ENCODE measurements around the gene DNAI2. TPM values are rescaled to one million over a fixed set of nuclear protein-coding genes. Genes with fewer than 3 reads are reported as not detected.
A peak's percentile ranks its signal among the peaks of the same experiment; 100 is the strongest.
"Not testable (repeated sequence)": the region's sequence is repeated elsewhere in the genome, so short reads cannot be mapped to it uniquely, and the experiment has no call there.

The DNAI2 gene
- total and polyA plus RNA-seq, 4 donors = 0.69 to 7.4 (median 5.9) TPM

DNA sequence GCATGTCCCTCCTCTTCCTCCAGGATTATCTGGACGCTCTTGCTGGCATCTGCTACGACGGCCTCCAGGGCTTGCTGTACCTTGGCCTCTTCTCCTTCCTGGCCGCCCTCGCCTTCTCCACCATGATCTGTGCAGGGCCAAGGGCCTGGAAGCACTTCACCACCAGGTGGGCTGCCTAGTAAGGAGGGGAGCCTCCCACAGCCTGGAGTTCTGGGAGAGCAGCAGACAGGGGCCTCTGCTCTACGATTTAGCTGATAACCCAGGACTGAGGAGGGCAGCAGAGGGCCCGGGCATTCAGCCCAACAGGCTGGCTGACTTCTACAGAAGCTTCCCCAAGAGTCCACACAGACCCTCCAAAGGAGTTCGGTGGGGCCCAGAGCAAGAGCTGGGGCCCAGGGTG is 21.8 kb upstream of the DNAI2 start:
- WGBS (ENCODE audit: insufficient coverage) = 87% methylated on average over 4 of the region's 8 CpGs
- H3K36me3 ChIP-seq (ENCODE audit: control insufficient read depth, insufficient read depth, low read length) = peaks cover 74% of the 10 kb centered on the region
- DNase-seq (ENCODE audit: low read depth in 4 of 6, low spot score in 6 of 6) = no peak
- H3K27me3 ChIP-seq (ENCODE audit: control insufficient read depth, insufficient read depth, low read length) = no peaks in the 10 kb centered on the region
- H3K4me3 ChIP-seq (ENCODE audit: low read depth, low read length) = no peak overlapping the region
- H3K4me1 ChIP-seq (ENCODE audit: control insufficient read depth, insufficient read depth, low read length) = peaks cover 20% of the 10 kb centered on the region
- H3K9me3 ChIP-seq (ENCODE audit: control insufficient read depth, insufficient read depth, low read length) = no peaks in the 10 kb centered on the region
- H3K27ac ChIP-seq (ENCODE audit: low read depth, low read length) = no peak overlapping the region

DNA sequence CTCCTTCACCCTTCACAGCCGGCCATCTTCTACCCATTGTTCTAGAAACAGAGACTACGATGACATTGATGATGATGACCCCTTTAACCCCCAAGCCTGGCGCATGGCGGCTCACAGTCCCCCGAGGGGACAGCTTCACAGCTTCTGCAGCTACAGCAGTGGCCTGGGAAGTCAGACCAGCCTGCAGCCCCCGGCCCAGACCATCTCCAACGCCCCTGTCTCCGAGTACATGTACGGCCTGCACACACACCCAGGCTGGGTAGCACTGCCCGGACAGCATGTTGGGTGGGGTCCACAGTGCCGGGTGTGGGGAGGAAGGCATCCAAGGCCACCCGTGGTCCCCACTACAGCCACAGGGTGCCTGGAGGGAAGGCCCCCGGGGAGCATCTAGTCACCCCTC is 21.0 kb upstream of the DNAI2 start:
- 80% methylated on average over 12 of the region's 13 CpGs for WGBS (ENCODE audit: insufficient coverage)

DNA sequence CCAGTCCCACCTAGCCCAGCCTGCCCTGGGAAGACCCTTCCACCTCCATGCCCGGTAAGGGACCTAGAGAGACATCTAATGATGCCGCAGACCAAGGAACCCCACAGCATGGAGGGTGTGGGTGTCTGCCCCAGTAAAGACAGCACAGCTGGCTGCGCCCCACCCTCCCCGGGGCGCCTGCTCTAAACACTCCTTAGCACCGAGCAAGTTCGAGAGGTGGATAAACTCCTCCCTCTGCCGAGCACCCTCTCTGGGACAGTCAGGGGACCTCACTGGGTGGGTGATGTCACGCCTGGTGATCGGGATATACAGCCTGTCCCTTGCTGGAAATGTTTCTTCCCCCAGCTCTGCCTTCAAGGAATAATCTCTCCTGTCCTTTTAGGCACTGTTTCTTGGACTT is 16.7 kb upstream of the DNAI2 start:
- no peak overlapping the region for H3K27ac ChIP-seq (ENCODE audit: low read depth, low read length)
- H3K9me3 ChIP-seq (ENCODE audit: control insufficient read depth, insufficient read depth, low read length) = no peaks in the 10 kb centered on the region
- peaks cover 18% of the 10 kb centered on the region for H3K4me1 ChIP-seq (ENCODE audit: control insufficient read depth, insufficient read depth, low read length)
- no peak for DNase-seq (ENCODE audit: low read depth in 4 of 6, low spot score in 6 of 6)
- H3K4me3 ChIP-seq (ENCODE audit: low read depth, low read length) = no peak overlapping the region
- 85% methylated on average over 8 of the region's 10 CpGs for WGBS (ENCODE audit: insufficient coverage)
- no peaks in the 10 kb centered on the region for H3K27me3 ChIP-seq (ENCODE audit: control insufficient read depth, insufficient read depth, low read length)
- H3K36me3 ChIP-seq (ENCODE audit: control insufficient read depth, insufficient read depth, low read length) = peaks cover 46% of the 10 kb centered on the region

More for the DNA sequence above, 21.0 kb upstream of the DNAI2 start:
- DNase-seq (ENCODE audit: low read depth in 4 of 6, low spot score in 6 of 6) = no peak
- peaks cover 20% of the 10 kb centered on the region for H3K4me1 ChIP-seq (ENCODE audit: control insufficient read depth, insufficient read depth, low read length)
- H3K27me3 ChIP-seq (ENCODE audit: control insufficient read depth, insufficient read depth, low read length) = no peaks in the 10 kb centered on the region
- no peak overlapping the region for H3K4me3 ChIP-seq (ENCODE audit: low read depth, low read length)
- H3K36me3 ChIP-seq (ENCODE audit: control insufficient read depth, insufficient read depth, low read length) = peaks cover 68% of the 10 kb centered on the region
- H3K27ac ChIP-seq (ENCODE audit: low read depth, low read length) = no peak overlapping the region
- no peaks in the 10 kb centered on the region for H3K9me3 ChIP-seq (ENCODE audit: control insufficient read depth, insufficient read depth, low read length)

DNA sequence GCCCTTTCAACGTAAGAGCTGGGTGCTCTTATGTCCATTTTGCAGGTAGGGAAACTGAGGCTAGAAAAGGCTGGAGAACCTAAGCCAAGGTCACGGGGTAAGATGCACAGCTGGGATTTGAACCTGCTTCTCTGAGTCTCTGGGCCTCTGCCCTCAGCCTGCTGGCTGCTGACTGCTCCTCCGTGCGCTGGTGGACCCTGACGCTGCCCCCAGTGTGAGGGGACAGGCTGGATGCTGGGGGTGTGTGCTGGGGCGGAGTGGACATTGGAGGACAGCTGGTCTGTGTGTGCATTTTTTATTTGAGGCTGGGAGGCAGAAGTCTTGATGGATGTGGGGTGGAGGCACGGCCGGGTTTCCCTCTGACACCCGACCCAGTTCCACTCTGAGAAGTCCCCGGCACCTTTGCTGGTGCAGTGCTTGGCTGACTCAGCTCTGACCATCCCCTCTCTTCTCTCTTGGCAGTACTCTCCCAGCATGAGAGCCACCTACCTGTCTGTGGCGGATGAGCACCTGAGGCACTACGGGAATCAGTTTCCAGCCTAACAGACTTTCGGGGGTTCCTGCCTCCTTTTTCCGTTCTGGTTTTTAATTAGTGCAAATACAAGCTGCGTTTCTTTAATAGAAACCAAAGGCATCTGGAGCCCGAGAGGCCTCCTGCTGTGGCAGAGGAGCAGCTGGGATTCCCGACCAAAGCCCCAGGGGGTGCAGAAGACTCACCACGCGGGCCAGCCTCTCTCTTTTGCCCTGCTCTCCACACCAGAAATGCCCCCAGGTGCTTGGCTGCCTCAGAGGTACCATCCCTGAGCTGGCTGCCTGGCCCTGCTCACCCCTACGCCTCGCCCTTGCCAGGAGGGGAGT is 14.1 kb upstream of the DNAI2 start:
- 61% methylated on average over 16 of the region's 21 CpGs for WGBS (ENCODE audit: insufficient coverage)
- Histone ChIP-seq H3K27ac (ENCODE audit: low read depth, low read length) (no peak overlapping the region), H3K4me3 (ENCODE audit: low read depth, low read length) (no peak overlapping the region), H3K4me1 (ENCODE audit: control insufficient read depth, insufficient read depth, low read length) (peaks cover 18% of the 10 kb centered on the region), H3K9me3 (ENCODE audit: control insufficient read depth, insufficient read depth, low read length) (no peaks in the 10 kb centered on the region), H3K36me3 (ENCODE audit: control insufficient read depth, insufficient read depth, low read length) (peaks cover 32% of the 10 kb centered on the region), H3K27me3 (ENCODE audit: control insufficient read depth, insufficient read depth, low read length) (no peaks in the 10 kb centered on the region)
- peak in 1 of 6 donors; percentile 52 for DNase-seq (ENCODE audit: low read depth in 4 of 6, low spot score in 6 of 6)

DNA sequence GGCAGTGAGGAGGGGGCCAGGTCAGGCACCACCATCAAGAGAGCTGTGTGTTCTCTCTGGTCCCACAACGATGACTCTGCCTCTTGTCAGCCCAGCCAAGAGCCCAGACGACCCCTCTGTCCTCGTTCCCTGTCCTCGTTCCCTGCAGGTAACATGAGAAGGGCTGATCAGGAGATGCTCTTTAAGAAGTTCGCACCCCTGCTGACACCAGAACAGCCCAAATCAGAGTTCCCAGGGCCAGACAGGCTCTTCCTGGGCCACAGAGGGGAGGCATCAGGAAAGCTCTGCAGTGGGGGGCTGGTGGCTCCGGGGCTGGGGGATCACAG is 13.5 kb upstream of the DNAI2 start:
- WGBS (ENCODE audit: insufficient coverage) = 67% methylated on average over 6 of the region's 6 CpGs
- no peak overlapping the region for H3K27ac ChIP-seq (ENCODE audit: low read depth, low read length)

DNA sequence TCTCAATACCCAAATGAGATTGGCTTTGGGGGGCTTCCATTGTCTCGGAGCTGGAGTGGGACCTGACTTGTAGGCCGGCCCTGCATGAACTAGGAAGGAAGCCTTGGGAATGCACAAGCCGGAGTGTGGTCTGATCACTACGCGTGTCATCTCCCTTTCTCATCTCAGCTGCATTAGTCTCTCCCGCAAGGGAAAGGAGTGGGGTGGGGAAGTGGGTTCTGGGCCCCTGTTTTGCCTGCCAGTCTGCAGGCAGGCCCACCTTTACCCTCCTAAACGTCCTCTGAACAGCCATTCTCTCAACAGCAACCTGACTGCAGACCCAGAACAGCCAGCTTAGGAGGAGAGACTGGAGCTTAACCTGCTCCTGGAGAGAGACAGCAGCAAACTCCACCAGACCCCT is 11.4 kb upstream of the DNAI2 start:
- Histone ChIP-seq H3K36me3 (ENCODE audit: control insufficient read depth, insufficient read depth, low read length) (peaks cover 13% of the 10 kb centered on the region), H3K4me1 (ENCODE audit: control insufficient read depth, insufficient read depth, low read length) (peaks cover 18% of the 10 kb centered on the region), H3K27ac (ENCODE audit: low read depth, low read length) (no peak overlapping the region), H3K9me3 (ENCODE audit: control insufficient read depth, insufficient read depth, low read length) (no peaks in the 10 kb centered on the region), H3K27me3 (ENCODE audit: control insufficient read depth, insufficient read depth, low read length) (no peaks in the 10 kb centered on the region), H3K4me3 (ENCODE audit: low read depth, low read length) (no peak overlapping the region)
- WGBS (ENCODE audit: insufficient coverage) = 100% methylated on average over 2 of the region's 7 CpGs
- DNase-seq (ENCODE audit: low read depth in 4 of 6, low spot score in 6 of 6) = no peak

More for the DNA sequence above, 13.5 kb upstream of the DNAI2 start:
- no peak overlapping the region for H3K4me3 ChIP-seq (ENCODE audit: low read depth, low read length)
- peaks cover 30% of the 10 kb centered on the region for H3K36me3 ChIP-seq (ENCODE audit: control insufficient read depth, insufficient read depth, low read length)
- H3K4me1 ChIP-seq (ENCODE audit: control insufficient read depth, insufficient read depth, low read length) = peaks cover 18% of the 10 kb centered on the region
- H3K9me3 ChIP-seq (ENCODE audit: control insufficient read depth, insufficient read depth, low read length) = no peaks in the 10 kb centered on the region
- no peak for DNase-seq (ENCODE audit: low read depth in 4 of 6, low spot score in 6 of 6)
- H3K27me3 ChIP-seq (ENCODE audit: control insufficient read depth, insufficient read depth, low read length) = no peaks in the 10 kb centered on the region

DNA sequence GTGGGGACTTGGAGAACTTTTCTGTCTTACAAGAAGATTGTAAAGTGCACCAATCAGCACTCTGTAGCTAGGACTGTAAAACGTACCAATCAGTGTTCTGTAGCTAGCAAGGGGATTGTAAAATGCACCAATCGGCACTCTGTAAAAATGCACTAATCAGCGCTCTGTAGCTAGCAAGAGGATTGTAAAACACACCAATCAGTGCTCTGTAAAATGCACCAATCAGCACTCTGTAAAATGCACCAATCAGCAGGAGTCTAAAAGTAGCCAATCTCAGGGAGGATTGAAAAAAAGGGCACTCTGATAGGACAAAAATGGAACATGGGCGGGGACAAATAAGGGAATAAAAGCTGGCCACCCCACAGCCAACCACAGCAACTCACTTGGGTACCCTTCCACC is 7.0 kb upstream of the DNAI2 start:
- not testable (repeated sequence) for H3K27me3 ChIP-seq (ENCODE audit: control insufficient read depth, insufficient read depth, low read length); H3K9me3 ChIP-seq (ENCODE audit: control insufficient read depth, insufficient read depth, low read length); H3K27ac ChIP-seq (ENCODE audit: low read depth, low read length); H3K4me3 ChIP-seq (ENCODE audit: low read depth, low read length); DNase-seq (ENCODE audit: low read depth in 4 of 6, low spot score in 6 of 6); H3K36me3 ChIP-seq (ENCODE audit: control insufficient read depth, insufficient read depth, low read length)
- H3K4me1 ChIP-seq (ENCODE audit: control insufficient read depth, insufficient read depth, low read length) = peaks cover 22% of the 10 kb centered on the region
- no CpG with 5 or more reads among the region's 4 CpGs for WGBS (ENCODE audit: insufficient coverage)

DNA sequence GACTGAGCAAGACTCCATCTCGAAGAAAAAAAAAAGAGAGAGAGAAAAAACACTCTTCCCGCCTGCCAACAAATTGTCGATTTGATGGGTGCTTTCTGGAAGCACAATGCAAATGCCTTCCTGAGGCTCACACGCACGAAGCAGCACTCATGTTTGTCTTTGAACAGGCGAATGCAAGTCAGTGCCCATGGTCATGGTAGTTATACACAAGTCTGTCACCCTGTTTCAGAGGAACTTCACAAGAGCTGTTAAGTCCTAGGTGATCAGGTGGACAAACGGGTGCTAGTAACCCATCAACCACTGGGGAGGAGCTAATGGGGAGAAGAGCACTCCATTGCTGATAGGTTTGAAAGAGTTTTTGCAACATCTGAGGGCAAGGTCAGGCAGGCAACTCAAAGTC is 6.5 kb upstream of the DNAI2 start:
- no peaks in the 10 kb centered on the region for H3K36me3 ChIP-seq (ENCODE audit: control insufficient read depth, insufficient read depth, low read length)
- H3K27ac ChIP-seq (ENCODE audit: low read depth, low read length) = no peak overlapping the region
- peaks cover 27% of the 10 kb centered on the region for H3K4me1 ChIP-seq (ENCODE audit: control insufficient read depth, insufficient read depth, low read length)
- no peak overlapping the region for H3K4me3 ChIP-seq (ENCODE audit: low read depth, low read length)
- no peaks in the 10 kb centered on the region for H3K27me3 ChIP-seq (ENCODE audit: control insufficient read depth, insufficient read depth, low read length)
- 66% methylated on average over 5 of the region's 7 CpGs for WGBS (ENCODE audit: insufficient coverage)
- no peak for DNase-seq (ENCODE audit: low read depth in 4 of 6, low spot score in 6 of 6)
- no peaks in the 10 kb centered on the region for H3K9me3 ChIP-seq (ENCODE audit: control insufficient read depth, insufficient read depth, low read length)

DNA sequence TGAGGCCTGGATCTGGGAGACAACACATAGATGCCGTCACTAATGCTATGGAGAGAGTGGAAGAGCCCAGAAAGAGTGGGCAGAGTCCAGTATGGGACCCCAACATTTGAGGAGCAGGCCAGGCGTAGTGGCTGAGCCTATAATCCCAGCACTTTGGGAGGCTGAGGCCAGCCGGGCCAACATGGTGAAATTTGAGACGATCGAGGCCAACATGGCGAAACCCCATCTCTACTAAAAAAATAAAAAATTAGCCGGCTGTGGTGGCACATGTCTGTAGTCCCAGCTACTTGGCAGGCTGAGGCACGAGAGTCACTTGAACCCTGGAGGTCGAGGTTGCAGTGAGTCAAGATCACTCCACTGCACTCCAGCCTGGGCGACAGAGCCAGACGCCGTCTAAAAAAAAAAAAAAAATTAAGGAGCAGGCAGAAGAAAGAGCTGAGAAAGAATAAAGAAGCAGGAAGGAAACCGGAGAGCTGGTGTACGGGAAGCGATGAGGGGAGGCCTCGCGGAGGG is 6.0 kb upstream of the DNAI2 start:
- 85% methylated on average over 17 of the region's 17 CpGs for WGBS (ENCODE audit: insufficient coverage)

DNA sequence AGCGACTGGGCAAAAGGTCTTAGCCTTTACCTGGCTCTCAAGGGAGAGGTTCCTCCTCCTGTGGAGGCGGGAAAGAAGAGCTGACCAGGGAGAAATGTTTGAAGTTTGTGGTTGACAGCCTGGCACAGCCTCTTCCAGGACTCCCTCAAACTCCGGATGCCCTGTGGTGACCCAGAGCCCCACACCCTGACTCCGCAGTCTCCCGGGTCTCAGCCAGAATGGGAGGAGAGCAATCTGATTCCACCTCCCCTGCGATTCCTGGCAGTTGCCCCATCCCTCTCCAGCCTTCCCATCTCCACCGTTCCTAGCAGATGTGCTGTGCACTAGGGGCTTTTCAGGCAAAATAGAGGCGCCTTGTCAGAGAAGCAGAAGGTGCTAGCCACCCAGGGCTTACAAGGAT is 5.5 kb upstream of the DNAI2 start:
- no peaks in the 10 kb centered on the region for H3K9me3 ChIP-seq (ENCODE audit: control insufficient read depth, insufficient read depth, low read length)
- DNase-seq (ENCODE audit: low read depth in 4 of 6, low spot score in 6 of 6) = no peak
- H3K4me3 ChIP-seq (ENCODE audit: low read depth, low read length) = no peak overlapping the region
- peaks cover 37% of the 10 kb centered on the region for H3K4me1 ChIP-seq (ENCODE audit: control insufficient read depth, insufficient read depth, low read length)
- H3K27ac ChIP-seq (ENCODE audit: low read depth, low read length) = no peak overlapping the region
- no peaks in the 10 kb centered on the region for H3K27me3 ChIP-seq (ENCODE audit: control insufficient read depth, insufficient read depth, low read length)
- 80% methylated on average over 7 of the region's 8 CpGs for whole genome bisulfite sequencing (ENCODE audit: insufficient coverage)
- no peaks in the 10 kb centered on the region for H3K36me3 ChIP-seq (ENCODE audit: control insufficient read depth, insufficient read depth, low read length)

More for the DNA sequence above, 6.0 kb upstream of the DNAI2 start:
- Histone ChIP-seq H3K4me1 (ENCODE audit: control insufficient read depth, insufficient read depth, low read length) (peaks cover 32% of the 10 kb centered on the region), H3K27me3 (ENCODE audit: control insufficient read depth, insufficient read depth, low read length) (no peaks in the 10 kb centered on the region), H3K9me3 (ENCODE audit: control insufficient read depth, insufficient read depth, low read length) (no peaks in the 10 kb centered on the region), H3K36me3 (ENCODE audit: control insufficient read depth, insufficient read depth, low read length) (no peaks in the 10 kb centered on the region), H3K4me3 (ENCODE audit: low read depth, low read length) (no peak overlapping the region), H3K27ac (ENCODE audit: low read depth, low read length) (no peak overlapping the region)
- DNase-seq (ENCODE audit: low read depth in 4 of 6, low spot score in 6 of 6) = no peak

Measured in spinal cord (tissue), 10 donors.